ENCODE results near the gene ANXA11.
"Not testable (repeated sequence)": the region's sequence is repeated elsewhere in the genome, so short reads cannot be mapped to it uniquely, and the experiment has no call there.

DNA sequence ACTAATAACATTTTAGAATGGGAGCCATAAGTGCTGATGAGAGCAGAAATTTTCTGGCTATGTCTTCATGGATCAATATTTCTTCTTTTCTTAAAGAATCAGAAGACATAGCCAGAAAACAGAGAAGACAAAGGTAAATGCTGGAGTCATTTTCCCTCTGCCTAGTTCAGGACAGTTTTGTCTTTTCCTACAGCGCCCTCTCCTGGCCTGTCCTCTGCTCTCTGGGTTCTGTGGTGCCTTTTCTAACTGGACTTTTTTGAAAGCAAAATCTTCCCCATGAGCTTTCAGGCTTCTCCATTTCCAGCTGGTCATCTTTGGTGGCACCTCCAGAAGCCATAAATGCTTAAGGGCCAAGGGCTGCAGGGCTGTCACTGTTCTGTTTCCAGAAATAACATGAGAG lies 45.1 kb upstream of the ANXA11 start:
- TF ChIP-seq CTCF (conservative IDR thresholded peaks at IDR 0.05 in 1 of 2, IDR thresholded peaks at IDR 0.05 in 1 of 2; ENCODE audit: low read depth in 1 of 2, low read length in 2 of 2); EZH2 (IDR thresholded peaks at IDR 0.05; ENCODE audit: low read length, missing control alignments): not testable (repeated sequence)
